ENCODE results near the gene MSI1.
A peak's percentile ranks its signal among the peaks of the same experiment; 100 is the strongest.

The MSI1 gene

DNA sequence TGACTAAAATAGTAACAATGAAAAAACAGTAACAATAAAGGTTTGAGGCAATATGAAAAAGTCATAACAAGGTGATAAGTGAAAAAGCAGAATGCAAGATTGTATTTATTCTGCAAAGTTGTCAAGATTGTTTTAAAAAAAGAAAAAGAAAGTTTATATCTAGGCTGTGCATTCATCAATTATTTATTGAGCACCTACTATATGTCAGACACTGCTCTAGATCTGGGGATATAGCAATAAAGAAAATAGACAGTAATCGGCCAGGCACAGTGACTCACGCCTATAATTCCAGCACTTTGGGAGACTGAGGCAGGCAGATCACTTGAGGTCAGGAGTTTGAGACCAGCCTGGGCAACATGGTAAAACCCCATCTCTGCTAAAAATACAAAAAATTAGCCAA lies 45.2 kb downstream of the MSI1 start:
- DNase-seq (ENCODE audit: low spot score) = no peak

DNA sequence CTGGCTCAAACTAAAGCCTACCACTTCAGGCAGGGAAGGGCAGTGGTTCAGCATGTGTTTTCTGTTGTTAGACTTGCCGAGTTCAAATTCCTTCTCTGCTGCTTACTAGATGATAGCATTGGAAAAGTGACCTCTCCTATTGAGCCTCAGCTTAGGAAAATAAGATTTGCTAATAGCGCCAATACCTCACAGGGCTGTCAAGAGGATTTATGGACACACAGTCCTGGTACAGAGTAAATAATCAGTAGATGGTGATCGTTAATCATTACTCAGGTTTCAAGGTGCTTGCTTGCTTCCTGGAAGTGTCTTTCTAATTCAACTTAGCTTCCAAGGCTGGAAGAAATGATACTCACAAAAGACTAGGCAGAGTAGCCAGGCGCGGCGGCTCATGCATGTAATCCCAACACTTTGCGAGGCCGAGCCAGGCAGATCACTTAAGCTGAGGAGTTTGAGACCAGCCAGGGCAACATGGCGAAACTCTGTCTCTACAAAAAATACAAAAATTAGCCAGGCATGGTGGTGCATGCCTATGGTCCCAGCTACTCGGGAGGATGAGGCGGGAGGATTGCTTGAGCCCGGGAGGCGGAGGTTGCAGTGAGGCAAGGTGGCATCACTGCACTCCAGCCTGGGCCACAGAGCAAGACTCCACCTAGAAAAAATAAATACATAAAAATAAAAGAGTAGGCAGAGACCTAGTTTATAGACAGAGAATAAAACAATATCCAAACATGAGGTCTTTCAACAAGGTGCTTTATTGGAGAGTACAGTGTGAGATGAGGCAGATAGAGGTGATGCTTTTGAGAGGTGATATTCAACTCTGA lies 47.4 kb downstream of the MSI1 start:
- no peak for DNase-seq (ENCODE audit: low spot score)

DNA sequence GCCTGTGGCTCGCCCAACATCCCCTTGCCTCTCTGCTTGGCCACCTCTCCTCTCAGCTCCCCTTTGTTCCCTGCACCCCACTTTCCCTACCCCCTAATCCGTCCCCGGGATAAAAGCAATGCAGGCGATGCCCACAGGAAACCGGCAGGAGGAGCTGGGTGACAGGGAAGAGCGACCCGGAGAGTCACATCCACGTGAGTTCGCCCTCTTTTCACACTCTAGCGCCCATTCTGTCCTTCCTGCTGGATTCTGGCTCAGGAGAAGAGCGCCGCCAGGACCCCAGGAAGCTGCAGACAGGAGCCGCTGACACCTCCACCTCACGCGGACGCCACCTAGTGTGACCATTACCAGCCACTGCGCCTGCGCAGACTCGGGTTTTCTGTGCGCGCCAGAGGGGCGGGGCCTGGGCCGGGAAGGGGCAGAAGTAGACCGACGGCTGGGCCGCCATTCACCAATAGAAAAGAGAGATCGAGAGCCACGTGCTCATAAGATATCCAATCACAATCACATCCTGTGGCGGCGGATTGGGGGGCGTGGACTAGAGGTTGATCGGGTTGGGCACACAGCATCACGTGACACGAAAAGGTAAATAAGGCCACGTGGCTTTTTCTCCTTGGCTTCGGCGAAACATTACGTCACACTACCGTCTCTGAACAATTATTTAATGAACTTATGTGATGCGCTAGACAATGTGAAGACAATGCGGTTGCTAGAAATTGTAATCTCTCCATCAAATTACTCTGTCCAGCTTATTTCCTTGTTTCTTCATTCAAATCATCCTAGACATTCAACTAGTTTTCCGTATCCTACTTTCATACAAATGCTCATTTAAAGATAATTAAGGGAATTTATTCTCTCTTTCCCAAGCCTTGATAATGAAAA lies 51.5 kb downstream of the MSI1 start:
- DNase-seq (ENCODE audit: low spot score) = peak; percentile 100

DNA sequence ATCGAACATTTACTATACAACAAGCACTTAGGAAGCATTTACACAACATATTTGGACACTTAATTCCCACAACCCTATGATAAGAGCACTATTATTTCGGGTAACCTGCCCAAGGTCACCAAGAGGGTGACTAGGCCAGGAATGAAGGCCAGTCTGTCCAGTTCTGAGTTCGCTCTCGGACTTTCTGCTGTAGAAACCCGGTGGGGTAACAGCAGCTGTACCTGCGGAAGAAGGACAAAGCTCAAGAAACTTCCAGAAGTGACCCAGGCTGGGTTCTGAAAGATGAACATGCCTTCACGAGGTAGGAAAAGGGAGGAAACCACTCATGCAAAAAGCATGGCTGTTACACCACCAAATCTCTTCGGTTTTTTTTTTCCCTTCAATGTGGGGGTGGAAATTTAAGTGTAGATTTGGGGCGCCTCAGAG lies 52.2 kb downstream of the MSI1 start:
- DNase-seq (ENCODE audit: low spot score) = no peak

DNA sequence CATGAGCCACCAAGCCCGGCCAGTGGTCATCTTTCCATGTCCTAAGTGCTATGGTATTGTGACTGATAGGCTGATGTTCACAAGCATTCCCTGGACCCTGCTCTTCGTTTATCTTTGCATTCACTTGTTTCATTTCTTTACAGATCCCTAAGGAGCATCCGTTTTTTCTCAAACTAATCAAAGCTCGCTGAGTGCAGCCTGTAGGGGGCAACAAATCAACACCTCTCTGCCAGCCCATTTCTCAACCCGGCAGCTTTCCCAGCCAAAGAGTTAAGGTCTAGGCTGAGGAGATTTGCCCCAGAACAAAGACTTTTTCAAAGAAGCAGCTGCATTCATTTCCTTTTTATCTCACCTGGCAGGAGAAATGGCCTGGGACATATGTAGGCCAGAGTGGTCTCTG lies 54.7 kb downstream of the MSI1 start:
- DNase-seq (ENCODE audit: low spot score) = no peak

DNA sequence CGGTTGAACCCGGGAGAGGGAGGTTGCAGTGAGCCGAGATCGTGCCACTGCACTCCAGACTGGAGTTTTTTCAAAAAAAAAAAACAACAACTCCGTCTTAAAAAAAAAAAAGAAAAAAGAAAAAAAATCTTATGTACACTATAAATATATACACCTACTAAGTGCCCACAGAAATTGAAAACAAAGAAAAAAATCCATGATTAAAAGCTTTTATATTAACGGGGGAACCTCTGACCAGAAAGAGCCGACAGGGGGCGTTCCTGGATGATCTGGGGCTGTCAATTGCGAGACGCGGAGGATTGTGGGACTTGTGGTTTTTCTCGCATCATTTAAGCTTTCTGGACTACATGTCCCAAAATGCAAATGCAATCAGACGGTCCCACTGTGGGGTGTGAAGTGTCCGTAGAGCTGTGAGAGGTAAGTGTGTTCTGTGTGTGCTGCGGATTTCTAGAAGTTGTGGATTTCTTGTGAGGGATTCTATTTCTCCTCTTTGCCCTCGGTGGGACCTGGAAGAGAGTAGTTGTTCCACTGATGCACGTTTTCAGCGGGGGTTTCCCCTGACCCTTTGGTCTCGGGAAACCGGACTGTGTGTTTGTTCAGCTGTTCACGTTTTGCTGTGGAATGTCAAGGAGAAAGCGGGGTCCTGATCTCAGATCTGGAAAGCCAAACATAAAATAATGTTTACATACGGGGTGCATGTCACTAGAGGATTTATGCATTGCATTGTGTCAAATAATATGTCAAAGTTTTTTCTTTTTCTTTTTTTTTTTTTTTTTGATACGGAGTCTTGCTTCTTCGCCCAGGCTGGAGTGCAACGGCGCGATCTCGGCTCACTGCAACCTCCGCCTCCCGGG lies 66.8 kb downstream of the MSI1 start, which contains the start of gene SIRT4:
Gene SIRT4 (plus strand): TSS at position 360 of the 854 bp plus-strand sequence. CDS start 1,241 bp downstream, outside the sequence.
- DNase-seq (ENCODE audit: low spot score) = peak; percentile 94

DNA sequence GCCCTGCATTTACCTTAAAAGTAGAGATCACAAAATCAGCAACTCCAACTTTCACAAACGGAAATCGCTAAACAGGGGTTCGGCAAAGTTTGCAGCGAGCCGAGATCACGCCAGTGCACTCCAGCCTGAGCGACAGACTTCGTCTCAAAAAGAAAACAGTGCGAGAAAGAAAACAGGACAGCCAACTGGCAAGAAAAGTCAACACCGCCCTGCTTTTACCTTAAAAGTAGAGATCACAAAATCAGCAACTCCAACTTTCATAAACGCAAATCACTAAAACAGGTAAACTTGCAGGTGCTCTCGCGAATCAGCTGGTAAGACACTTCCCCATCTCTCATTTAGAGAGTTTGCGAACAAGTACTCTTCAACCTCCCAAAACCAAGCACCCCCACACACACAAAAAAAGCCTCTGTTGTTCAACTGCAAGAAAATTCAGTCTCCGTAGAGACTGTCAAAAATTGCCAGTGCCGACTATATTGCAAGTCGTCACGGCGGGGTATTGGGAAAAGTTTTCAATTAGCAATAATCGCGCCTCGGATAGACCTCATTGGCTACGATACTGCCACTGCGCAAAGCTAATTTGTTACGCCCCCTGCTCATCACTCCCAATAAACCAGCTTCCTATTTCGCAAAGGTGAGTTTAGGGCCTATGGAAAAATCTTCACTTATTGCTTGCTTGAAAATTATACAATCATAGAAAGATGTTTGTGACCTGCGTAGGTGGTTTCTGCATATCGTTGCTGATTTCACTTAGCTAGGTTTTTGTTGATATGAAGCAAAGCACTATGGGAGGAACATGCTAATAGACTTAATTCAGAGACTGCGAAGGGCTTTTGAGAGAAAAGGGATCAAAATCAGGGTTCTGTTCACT lies 76.1 kb downstream of the MSI1 start, which contains the start of gene RNU4-1:
Gene RNU4-1 (minus strand): TSS at position 577 of the 871 bp plus-strand sequence.
- DNase-seq (ENCODE audit: low spot score) = peak; percentile 98

DNA sequence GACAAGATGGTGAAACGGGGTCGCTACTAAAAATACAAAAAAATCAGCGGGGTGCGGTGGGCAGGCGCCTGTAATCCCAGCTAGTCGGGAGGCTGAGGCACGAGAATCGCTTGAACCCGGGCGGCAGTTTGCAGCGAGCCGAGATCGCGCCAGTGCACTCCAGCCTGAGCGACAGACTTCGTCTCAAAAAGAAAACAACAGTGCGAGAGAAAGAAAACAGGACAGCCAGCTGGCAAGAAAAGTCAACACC lies 76.6 kb downstream of the MSI1 start:
- DNase-seq (ENCODE audit: low spot score) = no peak

Small RNA genes lying within 50 kb of the gene (small RNA-seq; reads per million reads assigned to genes)
- gene RNU4-1 (1,820 to 3,363 reads per million in 2 experiments), gene RNU4-2 (1,363 to 1,802 reads per million in 2 experiments), gene RNU6-1088P (0 reads per million in 2 experiments)
